Stimulated activated naive CD8-positive, alpha-beta T cell treated with anti-CD3 and anti-CD28 coated beads, Interleukin-15, Interleukin-2, amounts not matched to agents 100 U/mL and 50 U/mL, for 24 hours (primary cell): ENCODE data around the gene C12orf56.
"Not testable (repeated sequence)": the region's sequence is repeated elsewhere in the genome, so short reads cannot be mapped to it uniquely, and the experiment has no call there.

Source experiments
- ATAC-seq: fragments of 150-1000 bp; cut with Tn5 transposase; one replicate; pipeline ENCODE4 v1.10.0; 2021
- DNase-seq: peaks from one replicate; pipeline ENCODE4 v3.0.0; 2021

C12orf56 gene

GRCh38 chr12:64385468-64385867 is 5.1 kb downstream of the C12orf56 start:
- ATAC-seq = peak; percentile 95
- peak; percentile 50 for DNase-seq

GRCh38 chr12:64385019-64385418 is 5.5 kb downstream of the C12orf56 start:
- DNase-seq = no peak
- ATAC-seq = peak; percentile 15

GRCh38 chr12:64383675-64384074 is 6.9 kb downstream of the C12orf56 start:
- DNase-seq (no peak), ATAC-seq (no peak)

- DNase-seq (no peak), ATAC-seq (no peak)
Observed at GRCh38 chr12:64362721-64363305, 27.7 kb downstream of the C12orf56 start.

GRCh38 chr12:64361173-64361572 is 29.4 kb downstream of the C12orf56 start:
- ATAC-seq, DNase-seq: not testable (repeated sequence)

- DNase-seq = not testable (repeated sequence)
Observed at GRCh38 chr12:64356209-64356608, 34.3 kb downstream of the C12orf56 start.

GRCh38 chr12:64352181-64352580 is 38.4 kb downstream of the C12orf56 start:
- DNase-seq = no peak
- ATAC-seq = no peak

More at GRCh38 chr12:64356209-64356608, 34.3 kb downstream of the C12orf56 start:
- ATAC-seq = not testable (repeated sequence)

- ATAC-seq = no peak
Observed at GRCh38 chr12:64351265-64351664, 39.3 kb downstream of the C12orf56 start.

GRCh38 chr12:64347630-64348029 is 42.9 kb downstream of the C12orf56 start:
- DNase-seq = no peak
- ATAC-seq = no peak

More at GRCh38 chr12:64351265-64351664, 39.3 kb downstream of the C12orf56 start:
- DNase-seq = no peak

GRCh38 chr12:64344631-64345030 is 45.9 kb downstream of the C12orf56 start:
- not testable (repeated sequence) for ATAC-seq

GRCh38 chr12:64340546-64340945 is 50.0 kb downstream of the C12orf56 start:
- not testable (repeated sequence) for ATAC-seq, DNase-seq

More at GRCh38 chr12:64344631-64345030, 45.9 kb downstream of the C12orf56 start:
- DNase-seq = not testable (repeated sequence)

GRCh38 chr12:64335886-64336466 is 54.6 kb downstream of the C12orf56 start:
- DNase-seq = no peak
- ATAC-seq = no peak

GRCh38 chr12:64332938-64333337 is 57.6 kb downstream of the C12orf56 start:
- ATAC-seq = no peak

GRCh38 chr12:64332296-64332695 is 58.3 kb downstream of the C12orf56 start:
- ATAC-seq (no peak), DNase-seq (no peak)

More at GRCh38 chr12:64332938-64333337, 57.6 kb downstream of the C12orf56 start:
- no peak for DNase-seq

- not testable (repeated sequence) for DNase-seq
Observed at GRCh38 chr12:64329031-64329710, 61.4 kb downstream of the C12orf56 start.

GRCh38 chr12:64325055-64325454 is 65.5 kb downstream of the C12orf56 start:
- no peak for ATAC-seq
- no peak for DNase-seq

More at GRCh38 chr12:64329031-64329710, 61.4 kb downstream of the C12orf56 start:
- ATAC-seq = not testable (repeated sequence)

- ATAC-seq (no peak), DNase-seq (no peak)
Observed at GRCh38 chr12:64323476-64324225, 66.9 kb downstream of the C12orf56 start.

- ATAC-seq (no peak), DNase-seq (no peak)
Observed at GRCh38 chr12:64323006-64323405, 67.6 kb downstream of the C12orf56 start.

- no peak for ATAC-seq
- no peak for DNase-seq
Observed at GRCh38 chr12:64320611-64321010, 69.9 kb downstream of the C12orf56 start.

GRCh38 chr12:64319540-64320225 is 70.9 kb downstream of the C12orf56 start:
- not testable (repeated sequence) for ATAC-seq, DNase-seq

GRCh38 chr12:64318605-64319004 is 72.0 kb downstream of the C12orf56 start:
- DNase-seq (no peak), ATAC-seq (no peak)

- ATAC-seq (no peak), DNase-seq (no peak)
Observed at GRCh38 chr12:64311877-64312276, 78.7 kb downstream of the C12orf56 start.
